Pancreas (tissue), 10 donors: ENCODE data around the gene OSGEPL1. TPM values are rescaled to one million over a fixed set of nuclear protein-coding genes. Genes with fewer than 3 reads are reported as not detected.

ENCODE experiments used
- ATAC-seq, 4 donors: fragments of 200-7000 bp; cut with Tn5 transposase; one replicate each; pipeline versions ENCODE4 v1.8.0 to v1.9.1; 2020; ENCODE audit warnings: mild to moderate bottlenecking in 4 of 4, moderate library complexity in 4 of 4
- DNase-seq, 6 donors: peaks; one replicate each; pipeline ENCODE4 v3.0.0-alpha.2; 2020
- FAIRE-seq: peaks from 2 replicates; lab custom pipeline; 2012; peaks lifted over from hg19 to GRCh38; lab: Jason Lieb, UNC
- H3K27ac ChIP-seq, 4 donors: fragments of 200-600 bp; sonication (generic); 1 replicate in 3 of 4; 2 replicates in 1 of 4; pipeline versions ENCODE4 v1.5.0 to v1.8.0; 2020
- H3K27me3 ChIP-seq, 4 donors: fragments of 200-600 bp; one replicate each; pipeline ENCODE4 v1.8.0; 2021
- H3K36me3 ChIP-seq, 3 donors: fragments of 200-600 bp; sonication (generic) in 1 of 3; one replicate each; pipeline versions ENCODE4 v1.5.0 to v1.8.0; 2020 to 2021
- H3K4me1 ChIP-seq, 3 donors: fragments of 200-600 bp; one replicate each; pipeline ENCODE4 v1.8.0; 2021
- H3K4me3 ChIP-seq, 4 donors: fragments of 200-600 bp; sonication (generic) in 2 of 4; one replicate each; pipeline versions ENCODE4 v1.5.0 to v1.8.0; 2020 to 2021
- H3K9me3 ChIP-seq, 4 donors: fragments of 200-600 bp; one replicate each; pipeline ENCODE4 v1.8.0; 2021
- CTCF ChIP-seq, 4 donors: fragments of 200-600 bp; sonication (generic) in 3 of 4; IDR thresholded peaks; one replicate each; pipeline versions ENCODE4 v1.5.0 to v1.8.0; 2021; ENCODE audit warnings: antibody characterized with exemption in 4 of 4
- WGBS, 2 donors: extraction: QIAGEN DNeasy Blood & Tissue Kit; methylation state at CpG; one replicate each; pipeline ENCODE4 v1.1.7; 2013; 5-methylcytosine and 5-hydroxymethylcytosine counted together
- intact Hi-C, 3 donors: fragments of 100-400 bp; cut with DNase I; formaldehyde crosslinking; loops; one replicate each; pipeline versions ENCODE4 v1.11.1 to v1.14.2; 2022
- polyA plus RNA-seq, 2 donors: library from polyadenylated mRNA; stranded (reverse); fragments of 200-250 nt; gene quantifications; one replicate each; pipeline ENCODE4 v1.2.3, GENCODE V29; 2013
- total RNA-seq, 6 donors: library from RNA; stranded (reverse); fragmentation: NEBNext Ultra II Directional in 4 of 6; extraction: Animal tissue kit (Norgen Biotek cat#: 25700) in 4 of 6; gene quantifications; one replicate each; pipeline versions ENCODE4 v1.2.1 to v1.2.4, GENCODE V29; 2021 to 2023
- donor health status: healthy with polysubstance abuse.
- donor health status: DM: no; HTN: no; CAD: no; lungs with moderate emphysema.
- donor health status: DM: no; HTN: no; CAD: no.
- donor health status: control.
- donor health status: control.
- donor health status: Bipolar disorder and iron deficiency.
- donor health status: DM: yes; HTN: yes; CAD: no.
- donor health status: DM: no; HTN: no; CAD: no.
- donor health status: DM: no; HTN: no; CAD: no.
- donor health status: DM: yes; HTN: yes; CAD: no.

OSGEPL1 gene
- total and polyA plus RNA-seq, 8 donors: 1.2 to 3.2 (median 2.0) TPM

DNA sequence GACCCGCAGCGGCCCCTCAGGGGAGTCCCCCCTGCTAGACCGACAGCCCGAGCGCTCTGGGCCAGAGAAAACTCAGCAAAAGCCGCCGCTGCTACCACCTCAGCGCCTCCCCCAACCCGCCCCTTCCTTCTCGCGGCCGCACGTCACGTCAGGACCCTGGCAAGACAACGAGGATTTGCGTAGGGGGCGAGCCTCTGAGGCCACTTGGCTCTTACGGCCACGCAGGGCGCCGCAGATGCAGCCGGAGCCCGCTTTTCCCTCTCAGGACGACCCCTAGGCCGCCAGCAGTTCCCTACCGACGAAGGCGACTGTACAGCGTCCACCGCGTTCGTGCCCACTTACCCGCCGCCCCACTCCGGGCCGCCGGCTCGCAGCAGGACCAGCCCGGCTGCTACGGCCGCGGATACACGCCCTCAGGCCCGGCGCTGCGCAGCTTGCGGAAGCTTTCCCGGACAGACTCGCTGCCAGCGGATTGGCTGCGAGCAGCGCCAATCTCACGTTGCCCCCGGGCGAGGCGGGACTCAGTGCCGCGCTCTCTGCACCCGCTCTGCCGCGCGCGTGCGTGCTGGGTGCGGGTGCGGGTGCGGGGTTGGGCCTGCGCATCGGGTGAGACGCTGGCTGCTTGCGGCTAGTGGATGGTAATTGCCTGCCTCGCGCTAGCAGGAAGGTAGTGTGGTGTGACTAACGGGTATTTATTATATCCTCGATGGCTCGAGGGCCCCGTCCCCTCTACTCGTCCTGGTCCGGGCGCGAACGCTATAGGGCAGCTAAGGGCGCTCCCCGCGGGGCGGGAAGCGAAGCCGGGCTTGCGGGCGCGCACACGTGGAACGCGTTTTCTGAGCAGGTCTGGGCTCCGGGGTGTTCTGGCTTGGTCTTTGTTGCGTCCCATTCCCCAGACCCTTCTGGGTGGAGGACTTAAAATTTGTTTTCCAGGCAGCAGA lies 21.6 kb upstream of the OSGEPL1 start, which contains the start of the genes ORMDL1 and PMS1:
Gene ORMDL1, minus strand, starts transcription at position 413 of the 941 bp plus-strand sequence. CDS start 1,744 bp downstream, outside the sequence.
Gene PMS1, plus strand, starts transcription at position 524 of the 941 bp plus-strand sequence. CDS start 7,360 bp downstream, outside the sequence.
- no peaks in the 10 kb centered on the region for H3K36me3 ChIP-seq
- peaks cover 12 to 34% (median 32%) of the 10 kb centered on the region in 3 donors for H3K4me1 ChIP-seq
- DNase-seq (peak; percentile 94 to 97 (median 95)), FAIRE-seq (no peak), ATAC-seq (peak; percentile 96 to 99 (median 98))
- no peaks in the 10 kb centered on the region for H3K27me3 ChIP-seq
- 0% methylated on average over 82 to 96 of the region's 96 CpGs for WGBS, 2 donors
- H3K4me3 ChIP-seq: peak within 1 kb of the TSS; percentile 50 to 81 (median 66)
- intact Hi-C loops: no loop called here
- no peaks in the 10 kb centered on the region for H3K9me3 ChIP-seq
- peak within 1 kb of the TSS; percentile 87 to 96 (median 90) for H3K27ac ChIP-seq
- no peak for TF ChIP-seq CTCF (IDR thresholded peaks at IDR 0.05)

- intact Hi-C loops: no loop called here
- 0 to 2% methylated on average over 17 of the region's 17 CpGs for WGBS, 2 donors
- H3K4me1 ChIP-seq: peaks cover 12 to 34% (median 32%) of the 10 kb centered on the region in 3 donors
- H3K4me3 ChIP-seq: peak overlapping the region; percentile 50 to 81 (median 66)
- H3K9me3 ChIP-seq: no peaks in the 10 kb centered on the region
- H3K27ac ChIP-seq: peak overlapping the region; percentile 87 to 96 (median 90)
- no peak for TF ChIP-seq CTCF (IDR thresholded peaks at IDR 0.05)
- FAIRE-seq (no peak), DNase-seq (no peak), ATAC-seq (peak; percentile 7 to 34 (median 21))
- H3K27me3 ChIP-seq: no peaks in the 10 kb centered on the region
- peaks cover 0 to 4% (median under 1%) of the 10 kb centered on the region in 3 donors for H3K36me3 ChIP-seq
Observed at GRCh38 chr2:189783451-189783926, 20.9 kb upstream of the OSGEPL1 start.

DNA sequence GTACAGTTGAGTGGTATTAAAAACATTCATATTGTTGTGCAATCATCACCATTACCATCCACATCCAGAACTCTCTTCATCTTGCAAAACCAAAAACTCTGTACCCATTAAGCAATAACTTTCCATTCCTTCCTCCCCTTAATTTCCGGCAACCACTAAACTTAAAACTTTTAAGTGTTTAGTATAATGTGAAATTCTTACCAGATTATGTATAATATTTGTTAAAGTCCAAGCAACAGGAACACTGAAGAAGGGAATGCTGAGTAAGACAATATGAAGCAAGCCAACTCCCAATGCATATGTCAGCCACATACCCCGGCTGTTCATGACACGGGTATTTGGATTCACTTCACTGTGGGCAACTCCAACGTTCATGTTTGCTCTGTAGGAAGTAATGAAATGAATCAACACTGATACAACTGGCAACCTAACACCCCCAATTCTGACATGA lies 19.7 kb upstream of the OSGEPL1 start:
- no peaks in the 10 kb centered on the region for H3K9me3 ChIP-seq
- peaks cover 12 to 34% (median 32%) of the 10 kb centered on the region in 3 donors for H3K4me1 ChIP-seq
- FAIRE-seq (no peak), DNase-seq (no peak), ATAC-seq (no peak)
- 42 to 43% methylated on average over 4 of the region's 4 CpGs for WGBS, 2 donors
- no peak for TF ChIP-seq CTCF (IDR thresholded peaks at IDR 0.05)
- H3K27ac ChIP-seq: no peak overlapping the region
- peak overlapping the region in 2 of 4 donors; percentile 55 to 77 for H3K4me3 ChIP-seq
- H3K27me3 ChIP-seq: no peaks in the 10 kb centered on the region
- peaks cover 0 to 9% (median 8%) of the 10 kb centered on the region in 3 donors for H3K36me3 ChIP-seq
- intact Hi-C loops: no loop called here

GRCh38 chr2:189772212-189772611 lies 9.6 kb upstream of the OSGEPL1 start:
- H3K36me3 ChIP-seq: peaks cover 0 to 42% (median 12%) of the 10 kb centered on the region in 3 donors
- FAIRE-seq (no peak), DNase-seq (no peak), ATAC-seq (no peak)
- WGBS, 2 donors: 50 to 66% methylated on average over 1 of the region's 1 CpG
- no peak overlapping the region for H3K4me3 ChIP-seq
- TF ChIP-seq CTCF (IDR thresholded peaks at IDR 0.05): no peak
- intact Hi-C loops: no loop called here
- no peaks in the 10 kb centered on the region for H3K27me3 ChIP-seq
- peaks cover 0 to 7% (median 4%) of the 10 kb centered on the region in 3 donors for H3K4me1 ChIP-seq
- no peak overlapping the region for H3K27ac ChIP-seq
- no peaks in the 10 kb centered on the region for H3K9me3 ChIP-seq
